DND-41 (cell line): Measurements from ENCODE around the gene GSE1.

Experiments
- ATAC-seq: fragments of 200-7000 bp; cut with Tn5 transposase; 3 replicates; pipeline ENCODE4 v1.9.1; 2021; ENCODE audit warnings: low read depth; ENCODE audit not compliant: insufficient read depth
- DNase-seq: peaks from one replicate; pipeline ENCODE4 v3.0.0-alpha.2; 2020
- H2AFZ ChIP-seq: 2 replicates; pipeline ENCODE4 v1.6.0; 2012; ENCODE audit warnings: low read depth, low read length
- H3K27ac ChIP-seq: 2 replicates; pipeline ENCODE4 v1.5.1; 2012; ENCODE audit warnings: low read length, inconsistent platforms
- H3K27me3 ChIP-seq: fragments of 200-600 bp; sonication (generic); 2 replicates; pipeline ENCODE4 v1.6.0; 2012; ENCODE audit warnings: low read length, mild to moderate bottlenecking, inconsistent platforms; ENCODE audit not compliant: insufficient read depth, poor library complexity
- H3K36me3 ChIP-seq: 2 replicates; pipeline ENCODE4 v1.5.1; 2012; ENCODE audit warnings: low read length, inconsistent platforms; ENCODE audit not compliant: insufficient read depth
- H3K4me1 ChIP-seq: 2 replicates; pipeline ENCODE4 v1.5.1; 2012; ENCODE audit warnings: mild to moderate bottlenecking, low read length; ENCODE audit not compliant: insufficient read depth
- H3K4me2 ChIP-seq: 2 replicates; pipeline ENCODE4 v1.6.0; 2012; ENCODE audit warnings: mild to moderate bottlenecking, moderate library complexity, low read length, inconsistent platforms; ENCODE audit not compliant: insufficient read depth
- H3K4me3 ChIP-seq, 2 experiments: fragments of 200-600 bp in 1 of 2; shearing (Covaris generic) in 1 of 2; 2 replicates each; pipeline ENCODE4 v1.5.1; 2012 to 2016; ENCODE audit warnings: inconsistent platforms in 2 of 2, low read length in 2 of 2, mild to moderate bottlenecking in 2 of 2, low read depth in 1 of 2, moderate library complexity in 1 of 2
- H3K79me2 ChIP-seq: 2 replicates; pipeline ENCODE4 v1.6.0; 2012; ENCODE audit warnings: low read length, inconsistent platforms; ENCODE audit not compliant: insufficient read depth
- H3K9ac ChIP-seq: 2 replicates; pipeline ENCODE4 v1.6.0; 2012; ENCODE audit warnings: low read depth, mild to moderate bottlenecking, inconsistent platforms, low read length, moderate library complexity
- H3K9me3 ChIP-seq: 2 replicates; pipeline ENCODE4 v1.5.1; 2012; ENCODE audit warnings: low read length, moderate library complexity, mild to moderate bottlenecking, inconsistent platforms; ENCODE audit not compliant: insufficient read depth, severe bottlenecking
- H4K20me1 ChIP-seq: 2 replicates; pipeline ENCODE4 v1.6.0; 2012; ENCODE audit warnings: low read length; ENCODE audit not compliant: insufficient read depth
- CTCF ChIP-seq: IDR thresholded peaks from 2 replicates; pipeline ENCODE4 v1.5.1; 2012; ENCODE audit warnings: borderline replicate concordance, low read length, moderate library complexity, mild to moderate bottlenecking; ENCODE audit not compliant: poor library complexity, severe bottlenecking; ENCODE audit errors: extremely low read depth
- EZH2 ChIP-seq: IDR thresholded peaks from 3 replicates; pipeline ENCODE4 v1.6.1; 2012; ENCODE audit warnings: borderline replicate concordance, low read depth, mild to moderate bottlenecking, moderate library complexity, low read length, inconsistent platforms; ENCODE audit not compliant: severe bottlenecking

Gene GSE1

GRCh38 chr16:85612801-85613603 is at the start of gene GSE1:
GSE1 (plus strand) TSS chr16:85613322; CDS start chr16:85613392, 70 bp downstream.
- H3K4me3 ChIP-seq = peak within 1 kb of the TSS; percentile 37 to 63; a peak in 3 of 4 replicates
- H3K79me2 ChIP-seq = peaks cover 79% of the 10 kb centered on the region
- peak within 1 kb of the TSS; percentile 90 for H3K9ac ChIP-seq
- no peaks in the 10 kb centered on the region for H3K9me3 ChIP-seq
- H4K20me1 ChIP-seq = peaks cover 73% of the 10 kb centered on the region
- peaks cover 17% of the 10 kb centered on the region for H3K36me3 ChIP-seq
- peaks cover 69% of the 10 kb centered on the region for H3K4me1 ChIP-seq
- peak within 1 kb of the TSS; percentile 44 for H2AFZ ChIP-seq
- peak within 1 kb of the TSS; percentile 67 for H3K27ac ChIP-seq
- TF ChIP-seq EZH2 (no peak), CTCF (no peak)
- ATAC-seq = peak; percentile 49
- H3K27me3 ChIP-seq = no peaks in the 10 kb centered on the region
- peak; percentile 92 for DNase-seq
- peak within 1 kb of the TSS; percentile 95 for H3K4me2 ChIP-seq

GRCh38 chr16:85563515-85564276 is 49.4 kb upstream of the GSE1 start:
- Histone ChIP-seq H3K4me2 (peak overlapping the region; percentile 20; the same call in 1 of the 2 replicates), H3K4me3 (no peak overlapping the region), H2AFZ (no peak overlapping the region), H3K36me3 (peaks cover 50% of the 10 kb centered on the region), H3K4me1 (peaks cover 39% of the 10 kb centered on the region), H4K20me1 (peaks cover 93% of the 10 kb centered on the region), H3K9ac (no peak overlapping the region), H3K27ac (no peak overlapping the region), H3K9me3 (peaks cover 2% of the 10 kb centered on the region), H3K27me3 (no peaks in the 10 kb centered on the region), H3K79me2 (peaks cover 99% of the 10 kb centered on the region)
- DNase-seq = no peak
- TF ChIP-seq CTCF = no peak
- TF ChIP-seq EZH2 = no peak
- ATAC-seq = no peak

GRCh38 chr16:85564277-85565051 is 48.7 kb upstream of the GSE1 start:
- H3K4me3 ChIP-seq = no peak overlapping the region
- peak; percentile 18; the same call in 1 of the 3 replicates for ATAC-seq
- peaks cover 52% of the 10 kb centered on the region for H3K36me3 ChIP-seq
- H3K27me3 ChIP-seq = no peaks in the 10 kb centered on the region
- no peak overlapping the region for H3K9ac ChIP-seq
- H2AFZ ChIP-seq = no peak overlapping the region
- H3K4me1 ChIP-seq = peaks cover 39% of the 10 kb centered on the region
- DNase-seq = no peak
- no peak overlapping the region; the same call in 1 of the 2 replicates for H3K4me2 ChIP-seq
- no peak for TF ChIP-seq EZH2
- peak; percentile 68 for TF ChIP-seq CTCF
- H3K79me2 ChIP-seq = peaks cover 99% of the 10 kb centered on the region
- peaks cover 93% of the 10 kb centered on the region for H4K20me1 ChIP-seq
- peaks cover 7% of the 10 kb centered on the region for H3K9me3 ChIP-seq
- H3K27ac ChIP-seq = peak overlapping the region; percentile 49; the same call in 1 of the 2 replicates
